A673 (cell line): ENCODE results near the gene YIF1A. TPM values are rescaled to one million over a fixed set of nuclear protein-coding genes. Genes with fewer than 3 reads are reported as not detected.
A peak's percentile ranks its signal among the peaks of the same experiment; 100 is the strongest.

ENCODE experiments used
- BruUV-seq: library from RNA; stranded (reverse); fragments of 400-500 nt; replicated peaks from 2 replicates; lab custom pipeline; 2021; lab: Mats Ljungman, UMichigan
- CTCF ChIA-PET: fragments of 300-600 bp; sonication (Branson Sonifier 250); formaldehyde crosslinking; loops from one replicate; lab custom pipeline; 2022; ENCODE audit warnings: antibody characterized with exemption; lab: Charles Lee
- POLR2A ChIA-PET: fragments of 300-600 bp; sonication (Branson Sonifier 250); formaldehyde crosslinking; loops from one replicate; lab custom pipeline; 2022; ENCODE audit warnings: antibody characterized with exemption; ENCODE audit not compliant: low non-redundant PET; lab: Charles Lee
- DNase-seq: peaks from one replicate; pipeline ENCODE4 v3.0.0-alpha.2; 2015; ENCODE audit warnings: low spot score
- H3K27ac ChIP-seq: fragments of 200-600 bp; sonication (generic); 2 replicates; pipeline ENCODE4 v1.5.1; 2016; ENCODE audit warnings: mixed run types, low read depth, mild to moderate bottlenecking, mixed read lengths, antibody characterized with exemption, low read length; ENCODE audit not compliant: poor library complexity, severe bottlenecking
- H3K27me3 ChIP-seq: fragments of 200-600 bp; sonication (generic); replicated peaks from 2 replicates; pipeline ENCODE4 v1.6.1; 2017; ENCODE audit warnings: mixed run types, low read depth, mild to moderate bottlenecking, mixed read lengths, antibody characterized with exemption, low read length; ENCODE audit not compliant: insufficient read depth, poor library complexity
- H3K36me3 ChIP-seq: fragments of 200-600 bp; sonication (generic); 2 replicates; pipeline ENCODE4 v1.6.1; 2016; ENCODE audit warnings: mixed run types, mild to moderate bottlenecking, mixed read lengths, antibody characterized with exemption, low read length; ENCODE audit not compliant: insufficient read depth, poor library complexity, severe bottlenecking
- H3K4me1 ChIP-seq: fragments of 200-600 bp; sonication (generic); 2 replicates; pipeline ENCODE4 v1.6.1; 2017; ENCODE audit warnings: mixed run types, mild to moderate bottlenecking, mixed read lengths, antibody characterized with exemption, low read length; ENCODE audit not compliant: insufficient read depth, poor library complexity, severe bottlenecking
- H3K4me3 ChIP-seq: fragments of 200-600 bp; sonication (generic); 2 replicates; pipeline ENCODE4 v1.5.1; 2016; ENCODE audit warnings: low read depth, mixed run types, mild to moderate bottlenecking, mixed read lengths, low read length; ENCODE audit not compliant: poor library complexity, severe bottlenecking
- H3K9me3 ChIP-seq: fragments of 200-600 bp; sonication (generic); 2 replicates; pipeline ENCODE4 v1.6.1; 2016; ENCODE audit warnings: mixed run types, low read depth, mild to moderate bottlenecking, mixed read lengths, antibody characterized with exemption, low read length; ENCODE audit not compliant: poor library complexity, severe bottlenecking
- EZH2 ChIP-seq: fragments of 200-600 bp; sonication (generic); IDR thresholded peaks from 2 replicates; pipeline ENCODE4 v1.6.1; 2017; ENCODE audit warnings: borderline replicate concordance, low read depth, mild to moderate bottlenecking, mixed read lengths, antibody characterized with exemption, low read length; ENCODE audit not compliant: poor library complexity, severe bottlenecking
- intact Hi-C: fragments of 100-400 bp; cut with micrococcal nuclease; formaldehyde crosslinking; loops from one replicate; pipeline ENCODE4 v1.10.0; 2022; ENCODE audit not compliant: unreplicated experiment
- total RNA-seq: library from RNA; stranded (reverse); gene quantifications from 2 replicates; pipeline ENCODE4 v1.2.3, GENCODE V29; 2021
- TF ChIP-seq, protein P1 (sequence below): fragments of 300-800, 200-600 bp; sonication (generic); conservative IDR thresholded peaks from 2 replicates; pipeline ENCODE4 v1.5.1; 2017; ENCODE audit warnings: low read depth, mild to moderate bottlenecking, antibody characterized with exemption, low read length, moderate library complexity, mixed read lengths

The YIF1A gene
- total RNA-seq, 1 experiment from 2014 or later: 125 TPM

- Histone ChIP-seq H3K9me3 (no peaks in the 10 kb centered on the region), H3K27ac (no peak overlapping the region), H3K4me3 (no peak overlapping the region), H3K36me3 (peaks cover 55% of the 10 kb centered on the region), H3K27me3 (no peaks in the 10 kb centered on the region), H3K4me1 (peaks cover 11% of the 10 kb centered on the region)
- no peak for DNase-seq
- POLR2A ChIA-PET: no interaction called here
- intact Hi-C loops: no loop called here
- TF ChIP-seq, protein P1, sequence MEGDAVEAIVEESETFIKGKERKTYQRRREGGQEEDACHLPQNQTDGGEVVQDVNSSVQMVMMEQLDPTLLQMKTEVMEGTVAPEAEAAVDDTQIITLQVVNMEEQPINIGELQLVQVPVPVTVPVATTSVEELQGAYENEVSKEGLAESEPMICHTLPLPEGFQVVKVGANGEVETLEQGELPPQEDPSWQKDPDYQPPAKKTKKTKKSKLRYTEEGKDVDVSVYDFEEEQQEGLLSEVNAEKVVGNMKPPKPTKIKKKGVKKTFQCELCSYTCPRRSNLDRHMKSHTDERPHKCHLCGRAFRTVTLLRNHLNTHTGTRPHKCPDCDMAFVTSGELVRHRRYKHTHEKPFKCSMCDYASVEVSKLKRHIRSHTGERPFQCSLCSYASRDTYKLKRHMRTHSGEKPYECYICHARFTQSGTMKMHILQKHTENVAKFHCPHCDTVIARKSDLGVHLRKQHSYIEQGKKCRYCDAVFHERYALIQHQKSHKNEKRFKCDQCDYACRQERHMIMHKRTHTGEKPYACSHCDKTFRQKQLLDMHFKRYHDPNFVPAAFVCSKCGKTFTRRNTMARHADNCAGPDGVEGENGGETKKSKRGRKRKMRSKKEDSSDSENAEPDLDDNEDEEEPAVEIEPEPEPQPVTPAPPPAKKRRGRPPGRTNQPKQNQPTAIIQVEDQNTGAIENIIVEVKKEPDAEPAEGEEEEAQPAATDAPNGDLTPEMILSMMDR: no peak
- no peak for TF ChIP-seq EZH2
- CTCF ChIA-PET: interaction anchor here (0.6 kb wide), 1 partner anchor 19 kb away, joined by 3 read pairs; no protein-coding TSS in a partner anchor
- BruUV-seq: no TSS peak
These were observed 27.4 kb downstream of the YIF1A start for GRCh38 chr11:66261578-66261977.

- intact Hi-C loops: no loop called here
- no peak for DNase-seq
- no peak overlapping the region for H3K27ac ChIP-seq
- TF ChIP-seq EZH2: no peak
- TF ChIP-seq, protein P1: no peak
- ChIA-PET CTCF (interaction anchor here (0.6 to 1.0 kb wide), 2 partner anchors 20 to 1210 kb away, joined by 3 to 5 read pairs; no protein-coding TSS in a partner anchor), POLR2A (no interaction called here)
- no TSS peak for BruUV-seq
- H3K4me1 ChIP-seq: peaks cover 12% of the 10 kb centered on the region
- peaks cover 44% of the 10 kb centered on the region for H3K36me3 ChIP-seq
- H3K4me3 ChIP-seq: no peak overlapping the region
- no peaks in the 10 kb centered on the region for H3K27me3 ChIP-seq
- no peaks in the 10 kb centered on the region for H3K9me3 ChIP-seq
These were observed 29.0 kb downstream of the YIF1A start for GRCh38 chr11:66259956-66260355.

DNA sequence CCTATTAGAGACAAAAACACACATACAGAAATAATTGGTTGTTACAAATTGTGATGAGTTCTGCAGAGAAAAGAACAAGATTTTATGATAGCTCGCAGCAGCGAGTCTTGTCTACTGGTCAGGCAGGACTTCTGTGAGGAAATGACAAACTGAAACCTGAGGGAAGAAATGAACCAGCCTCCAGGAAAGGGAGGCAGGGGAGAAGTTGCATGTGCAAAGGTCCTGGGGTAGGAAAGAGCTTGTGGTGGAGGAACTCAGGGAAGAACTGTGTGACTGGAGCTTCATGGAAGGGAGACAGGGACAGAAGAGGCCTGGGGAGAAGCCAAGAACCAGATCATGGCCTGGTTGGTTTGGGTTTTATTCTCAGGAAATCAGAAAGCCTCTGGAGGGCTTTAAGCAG lies 29.7 kb downstream of the YIF1A start:
- TSS peak; percentile 40 for BruUV-seq
- Histone ChIP-seq H3K9me3 (no peaks in the 10 kb centered on the region), H3K4me1 (peaks cover 12% of the 10 kb centered on the region), H3K4me3 (peak overlapping the region; percentile 99), H3K36me3 (peaks cover 44% of the 10 kb centered on the region), H3K27ac (no peak overlapping the region), H3K27me3 (no peaks in the 10 kb centered on the region)
- no peak for TF ChIP-seq EZH2
- TF ChIP-seq, protein P1: no peak
- POLR2A ChIA-PET: no interaction called here
- CTCF ChIA-PET: interaction anchor here (1.0 kb wide), 1 partner anchor 21 kb away, joined by 3 read pairs; no protein-coding TSS in a partner anchor
- DNase-seq: no peak
- intact Hi-C loops: no loop called here
